GM10248 (cell line): ENCODE data around the gene CIB1.

ENCODE experiments used
- CTCF ChIA-PET: fragments of 300-600 bp; sonication (Branson Sonifier 250); formaldehyde crosslinking; extraction: SDS; loops from one replicate; lab custom pipeline; 2021; ENCODE audit warnings: antibody characterized with exemption; lab: Yijun Ruan, JAX
- POLR2A ChIA-PET: fragments of 350-650 bp; sonication (Branson Sonifier 250); formaldehyde crosslinking; extraction: SDS; loops from one replicate; lab custom pipeline; 2020; ENCODE audit warnings: antibody characterized with exemption; lab: Yijun Ruan, JAX
- DNase-seq: peaks from one replicate; pipeline ENCODE4 v3.0.0; 2012; ENCODE audit errors: extremely low spot score
- CTCF ChIP-seq: IDR thresholded peaks from 2 replicates; pipeline ENCODE4 v1.5.1; 2012; ENCODE audit warnings: mild to moderate bottlenecking, low read depth; ENCODE audit errors: extremely low read depth, missing control alignments, control extremely low read depth

CIB1 gene

GRCh38 chr15:90222547-90222946 lies 11.2 kb downstream of the CIB1 start:
- DNase-seq: no peak
- CTCF ChIA-PET: interaction anchor here (1.0 to 3.0 kb wide), 6 partner anchors 8 to 78 kb away, joined by 3 to 33 read pairs (median 14); partner anchors contain the start of genes CIB1, GDPGP1 and SEMA4B
- POLR2A ChIA-PET: no interaction called here
- no peak for TF ChIP-seq CTCF

DNA sequence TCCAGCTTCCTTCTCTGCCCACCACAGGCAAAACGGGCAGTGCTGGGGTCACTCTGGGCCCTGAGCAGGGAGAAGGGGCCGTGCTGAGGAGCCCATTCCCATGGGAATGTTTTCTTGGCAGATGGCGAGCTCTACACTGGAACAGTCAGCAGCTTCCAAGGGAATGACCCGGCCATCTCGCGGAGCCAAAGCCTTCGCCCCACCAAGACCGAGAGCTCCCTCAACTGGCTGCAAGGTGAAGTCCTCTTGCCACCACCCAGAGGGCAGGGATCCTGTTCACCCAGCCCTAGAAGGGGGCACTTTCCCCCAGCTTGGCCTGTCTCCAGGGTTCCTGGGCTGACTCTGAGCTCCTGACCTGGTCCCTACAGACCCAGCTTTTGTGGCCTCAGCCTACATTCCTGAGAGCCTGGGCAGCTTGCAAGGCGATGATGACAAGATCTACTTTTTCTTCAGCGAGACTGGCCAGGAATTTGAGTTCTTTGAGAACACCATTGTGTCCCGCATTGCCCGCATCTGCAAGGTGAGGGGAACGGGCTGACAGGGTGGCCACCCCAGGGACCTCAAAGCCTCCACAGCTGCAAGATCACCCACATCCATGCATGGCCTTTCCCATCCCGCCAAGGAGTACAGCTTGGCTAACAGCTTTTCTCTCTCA lies 12.4 kb downstream of the CIB1 start:
- ChIA-PET POLR2A (interaction anchor here (0.9 kb wide), 1 partner anchor 12 kb away, joined by 4 read pairs; the partner anchor contains the start of genes CIB1 and GDPGP1), CTCF (interaction anchor here (0.8 to 3.0 kb wide), 26 partner anchors 11 to 711 kb away, joined by 3 to 33 read pairs (median 4); partner anchors contain the start of genes CIB1, GDPGP1, HDDC3 and IDH2)
- peak; percentile 77 for TF ChIP-seq CTCF
- peak; percentile 78 for DNase-seq

GRCh38 chr15:90219421-90220141 lies 14.2 kb downstream of the CIB1 start:
- DNase-seq: peak; percentile 67
- POLR2A ChIA-PET: no interaction called here
- peak; percentile 48 for TF ChIP-seq CTCF
- CTCF ChIA-PET: interaction anchor here (0.7 to 8.5 kb wide), 16 partner anchors 11 to 175 kb away, joined by 3 to 63 read pairs (median 5); partner anchors contain the start of genes CIB1 and GDPGP1

GRCh38 chr15:90217671-90218394 lies 15.9 kb downstream of the CIB1 start:
- ChIA-PET CTCF (interaction anchor here (0.8 to 8.5 kb wide), 10 partner anchors 13 to 102 kb away, joined by 3 to 63 read pairs (median 4); partner anchors contain the start of genes CIB1, GDPGP1 and TTLL13), POLR2A (interaction anchor here (1.1 kb wide), 1 partner anchor 9 kb away, joined by 3 read pairs; no protein-coding TSS in a partner anchor)
- no peak for TF ChIP-seq CTCF
- no peak for DNase-seq

- TF ChIP-seq CTCF: no peak
- no peak for DNase-seq
- CTCF ChIA-PET: interaction anchor here (0.7 to 8.5 kb wide), 11 partner anchors 8 to 112 kb away, joined by 3 to 63 read pairs (median 5); partner anchors contain the start of genes CIB1, GDPGP1, IDH2 and SEMA4B
- POLR2A ChIA-PET: interaction anchor here (0.6 kb wide), 2 partner anchors 19 to 59 kb away, joined by 3 read pairs; partner anchors contain the start of gene CIB1
Measured at GRCh38 chr15:90214553-90215196, 19.1 kb downstream of the CIB1 start.
